ENCODE measurements around the gene AWAT2.

Gene AWAT2

DNA sequence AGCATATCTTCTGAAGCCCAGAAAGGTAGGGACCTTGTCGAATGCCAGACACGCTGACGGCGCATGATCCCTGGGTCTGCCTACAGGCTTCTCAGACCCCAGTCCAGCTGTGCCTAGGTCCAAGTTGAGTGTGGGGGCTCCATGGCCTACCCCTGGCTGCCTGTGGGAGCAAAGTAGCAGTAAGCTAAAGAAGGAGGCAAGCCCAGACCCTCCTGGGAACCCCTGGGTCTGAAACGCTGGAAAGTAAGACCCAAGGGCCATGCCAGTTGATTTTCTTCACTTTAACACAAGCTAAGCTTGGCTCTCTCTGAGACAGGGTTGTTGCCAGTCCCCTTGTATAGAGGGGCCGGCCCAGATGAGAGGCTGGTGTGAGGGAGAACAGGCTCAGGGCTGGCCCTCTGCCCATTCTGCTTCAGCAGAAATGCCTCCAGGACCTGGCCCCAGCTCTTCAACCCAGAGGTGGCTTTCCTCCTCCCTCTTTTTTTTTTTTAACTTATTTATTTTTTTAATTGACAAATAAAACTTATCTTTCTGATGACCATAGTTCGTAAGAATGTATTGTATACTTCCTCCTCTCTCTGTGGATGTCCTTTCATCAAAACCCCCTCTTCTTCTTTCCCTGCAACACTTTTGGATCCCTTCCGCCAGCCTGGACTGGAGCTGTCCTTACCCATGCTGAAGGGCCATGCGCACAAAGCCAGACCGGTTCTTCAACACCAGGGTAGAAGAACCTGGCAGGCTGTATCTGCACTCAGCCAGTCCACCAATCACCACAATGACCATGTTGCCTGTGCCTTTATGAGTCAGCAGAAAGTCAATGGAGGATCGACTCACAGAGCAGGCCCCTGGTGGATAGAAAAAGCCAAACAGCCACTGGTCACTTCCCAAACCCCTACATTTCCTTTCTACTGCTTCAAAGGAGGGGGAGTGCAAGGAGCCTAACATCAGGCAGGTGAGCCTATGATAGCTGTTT, 7.1 kb downstream of the AWAT2 start:
- no peak for DNase-seq (ENCODE audit: extremely low read depth in 1 of 2, low read depth in 1 of 2)

DNA sequence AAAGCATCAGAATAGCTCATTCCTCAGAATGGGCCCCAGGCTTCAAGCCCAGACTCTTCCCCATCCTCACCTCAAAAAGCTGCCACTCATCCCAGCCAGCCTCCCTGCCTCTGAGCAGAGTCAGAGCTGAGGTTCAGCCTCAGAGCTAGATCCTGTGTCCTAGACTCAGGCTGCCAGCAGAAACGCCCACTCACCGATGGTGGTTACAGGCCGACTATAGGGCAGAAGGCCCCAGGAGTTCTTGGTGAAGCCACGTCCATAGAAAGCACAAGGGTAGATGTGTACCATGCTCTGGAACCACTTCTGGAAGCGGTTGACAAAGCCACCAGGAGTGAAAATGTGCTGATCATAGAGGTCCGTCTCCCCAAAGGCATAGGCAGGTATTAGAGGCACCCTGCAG, 7.7 kb downstream of the AWAT2 start:
- DNase-seq (ENCODE audit: extremely low read depth in 1 of 2, low read depth in 1 of 2), result no peak

DNA sequence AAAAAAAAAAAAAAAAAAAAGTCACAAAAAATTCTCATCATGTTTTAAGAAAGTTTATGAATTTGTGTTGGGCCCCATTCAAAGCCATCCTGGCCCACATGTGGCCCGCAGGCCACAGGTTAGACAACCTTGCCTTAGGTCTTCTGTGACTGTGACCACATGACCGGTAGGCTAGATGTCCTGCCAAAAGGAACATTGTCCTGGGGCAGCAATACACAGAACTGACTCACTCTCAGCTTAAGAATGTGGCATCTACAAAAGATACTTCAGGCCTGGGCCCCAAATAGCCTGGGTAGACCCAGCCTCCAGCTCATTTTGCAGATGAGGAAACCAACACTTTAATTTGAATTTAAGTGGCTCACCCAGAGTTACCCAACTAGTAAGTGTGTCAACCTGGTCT, 10.0 kb downstream of the AWAT2 start:
- no peak for DNase-seq (ENCODE audit: extremely low read depth in 1 of 2, low read depth in 1 of 2)

DNA sequence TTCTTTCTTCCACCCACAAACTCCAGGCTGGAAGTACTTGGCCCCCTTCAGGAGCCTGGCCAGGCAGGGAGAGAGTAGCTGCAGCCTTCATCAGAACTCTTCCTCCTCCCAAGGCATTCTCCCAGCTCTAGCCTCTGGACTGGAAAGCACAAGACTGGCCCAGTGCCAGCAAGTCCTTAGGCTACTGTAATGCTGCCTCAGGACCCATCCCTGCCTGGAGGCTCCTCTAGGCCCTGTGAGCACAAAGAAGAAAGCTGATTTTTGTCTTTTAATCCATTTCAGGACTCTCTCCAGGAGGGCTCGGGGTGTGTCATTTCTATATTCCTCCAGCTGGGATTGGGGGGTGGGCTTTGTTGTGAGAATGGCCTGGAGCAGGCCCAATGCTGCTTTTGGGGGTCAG, 10.8 kb downstream of the AWAT2 start:
- no peak for DNase-seq (ENCODE audit: extremely low read depth in 1 of 2, low read depth in 1 of 2)

GRCh38 chrX:70038515-70038914, 11.2 kb downstream of the AWAT2 start:
- no peak for DNase-seq (ENCODE audit: extremely low read depth in 1 of 2, low read depth in 1 of 2)

DNA sequence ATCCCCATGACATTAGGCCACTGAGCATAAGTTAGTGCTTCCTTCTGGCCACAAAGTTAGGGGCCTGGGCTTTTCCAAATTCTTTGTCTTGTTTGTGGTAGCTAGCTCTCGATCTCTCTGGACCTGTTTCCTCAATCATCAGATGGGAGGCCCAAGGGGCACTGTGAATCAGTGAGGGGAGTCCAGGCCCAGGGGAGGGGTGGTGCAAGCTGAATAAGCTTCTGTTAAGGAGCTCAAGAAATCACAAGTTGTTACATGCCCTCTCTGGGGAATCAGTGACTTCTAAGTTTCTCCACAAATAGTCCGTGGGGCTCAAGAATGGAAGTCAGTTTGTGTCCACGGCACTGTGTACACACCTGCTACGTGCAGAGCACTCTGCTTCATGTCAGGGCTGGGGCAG, 15.1 kb downstream of the AWAT2 start:
- DNase-seq (ENCODE audit: extremely low read depth in 1 of 2, low read depth in 1 of 2), result no peak

GRCh38 chrX:70033348-70034051, 16.2 kb downstream of the AWAT2 start:
- DNase-seq (ENCODE audit: extremely low read depth in 1 of 2, low read depth in 1 of 2), result no peak

DNA sequence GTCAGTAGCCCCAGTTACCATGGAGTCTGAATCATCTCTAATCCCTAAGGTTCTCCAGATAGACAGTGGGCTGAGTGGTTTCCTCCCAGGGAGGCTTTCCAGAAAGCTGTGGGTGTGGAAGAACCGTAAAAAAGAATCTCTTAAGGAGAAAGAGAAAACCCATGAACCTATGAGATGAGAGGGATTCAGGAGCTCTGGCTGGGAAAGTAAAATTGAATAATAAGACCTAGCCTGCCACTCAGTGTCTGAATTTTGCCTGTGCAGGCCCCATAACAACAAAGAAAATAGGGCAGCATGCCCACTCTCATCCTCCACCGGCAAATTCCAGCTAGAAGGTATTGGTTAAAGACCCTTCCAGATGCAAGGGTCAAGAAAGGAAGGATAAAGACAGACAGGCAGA, 16.9 kb downstream of the AWAT2 start:
- no peak for DNase-seq (ENCODE audit: extremely low read depth in 1 of 2, low read depth in 1 of 2)

GRCh38 chrX:70030301-70030767, 19.4 kb downstream of the AWAT2 start:
- no peak for DNase-seq (ENCODE audit: extremely low read depth in 1 of 2, low read depth in 1 of 2)

DNA sequence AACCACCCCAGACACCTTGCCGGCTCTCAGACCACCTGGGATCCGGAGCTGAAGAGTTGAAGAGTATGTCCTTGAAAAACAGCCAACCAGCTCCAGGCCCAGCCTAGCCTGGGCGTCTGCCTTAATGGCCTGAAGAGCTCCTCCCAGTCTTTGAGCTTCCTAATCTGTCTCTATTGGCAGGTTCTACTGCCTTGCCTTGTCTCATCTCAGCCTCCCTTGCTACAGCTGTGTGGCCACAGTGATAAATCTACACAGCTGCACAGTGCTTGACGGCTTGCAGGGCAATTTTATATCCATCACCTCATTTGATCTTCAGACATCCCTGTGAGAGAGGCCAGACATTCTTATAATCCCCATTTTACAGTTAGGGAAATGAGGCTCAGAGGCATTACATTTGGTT, 19.9 kb downstream of the AWAT2 start:
- no peak for DNase-seq (ENCODE audit: extremely low read depth in 1 of 2, low read depth in 1 of 2)

DNA sequence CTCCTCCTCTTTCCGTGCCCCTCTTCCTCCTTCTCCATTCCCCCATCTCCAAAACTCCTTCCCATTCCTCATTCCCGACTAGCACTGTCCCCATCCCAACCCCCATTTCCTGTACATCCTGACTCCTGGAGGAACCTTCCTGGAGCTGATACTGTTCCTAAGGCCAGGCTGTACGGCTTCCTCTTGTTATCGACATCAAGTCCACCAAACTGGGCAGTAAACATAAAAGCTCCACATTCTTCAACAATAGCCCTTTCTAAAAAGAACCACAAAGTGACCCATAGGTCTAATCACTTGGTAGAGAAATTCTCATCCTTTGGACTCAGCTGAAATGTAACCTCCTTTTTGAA, 22.9 kb downstream of the AWAT2 start:
- no peak for DNase-seq (ENCODE audit: extremely low read depth in 1 of 2, low read depth in 1 of 2)

- no peak for DNase-seq (ENCODE audit: extremely low read depth in 1 of 2, low read depth in 1 of 2)
These were observed 23.5 kb downstream of the AWAT2 start for GRCh38 chrX:70026112-70026850.

DNA sequence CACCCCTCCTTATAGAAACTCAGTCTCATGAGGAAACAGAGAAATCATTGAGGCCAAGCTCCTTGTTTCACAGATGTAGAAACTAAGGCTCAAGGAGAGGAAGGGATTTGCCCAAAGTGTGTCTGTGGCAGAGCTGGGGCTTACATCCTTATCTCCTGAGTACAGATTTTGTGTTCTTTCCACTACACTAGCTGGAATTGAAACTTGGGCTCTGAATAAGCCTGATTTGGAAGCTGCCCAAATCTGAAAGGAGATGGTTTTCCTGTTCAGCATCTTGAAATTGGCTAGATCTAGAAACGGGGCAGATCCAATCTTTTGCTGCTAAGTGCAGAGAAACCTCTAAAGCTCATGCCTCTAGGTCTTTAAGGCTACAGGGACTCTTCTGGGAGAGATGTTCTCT, 24.3 kb downstream of the AWAT2 start:
- no peak for DNase-seq (ENCODE audit: extremely low read depth in 1 of 2, low read depth in 1 of 2)

GRCh38 chrX:70022616-70023015, 27.1 kb downstream of the AWAT2 start:
- no peak for DNase-seq (ENCODE audit: extremely low read depth in 1 of 2, low read depth in 1 of 2)

GRCh38 chrX:70016513-70016912, 33.2 kb downstream of the AWAT2 start:
- no peak for DNase-seq (ENCODE audit: extremely low read depth in 1 of 2, low read depth in 1 of 2)

DNA sequence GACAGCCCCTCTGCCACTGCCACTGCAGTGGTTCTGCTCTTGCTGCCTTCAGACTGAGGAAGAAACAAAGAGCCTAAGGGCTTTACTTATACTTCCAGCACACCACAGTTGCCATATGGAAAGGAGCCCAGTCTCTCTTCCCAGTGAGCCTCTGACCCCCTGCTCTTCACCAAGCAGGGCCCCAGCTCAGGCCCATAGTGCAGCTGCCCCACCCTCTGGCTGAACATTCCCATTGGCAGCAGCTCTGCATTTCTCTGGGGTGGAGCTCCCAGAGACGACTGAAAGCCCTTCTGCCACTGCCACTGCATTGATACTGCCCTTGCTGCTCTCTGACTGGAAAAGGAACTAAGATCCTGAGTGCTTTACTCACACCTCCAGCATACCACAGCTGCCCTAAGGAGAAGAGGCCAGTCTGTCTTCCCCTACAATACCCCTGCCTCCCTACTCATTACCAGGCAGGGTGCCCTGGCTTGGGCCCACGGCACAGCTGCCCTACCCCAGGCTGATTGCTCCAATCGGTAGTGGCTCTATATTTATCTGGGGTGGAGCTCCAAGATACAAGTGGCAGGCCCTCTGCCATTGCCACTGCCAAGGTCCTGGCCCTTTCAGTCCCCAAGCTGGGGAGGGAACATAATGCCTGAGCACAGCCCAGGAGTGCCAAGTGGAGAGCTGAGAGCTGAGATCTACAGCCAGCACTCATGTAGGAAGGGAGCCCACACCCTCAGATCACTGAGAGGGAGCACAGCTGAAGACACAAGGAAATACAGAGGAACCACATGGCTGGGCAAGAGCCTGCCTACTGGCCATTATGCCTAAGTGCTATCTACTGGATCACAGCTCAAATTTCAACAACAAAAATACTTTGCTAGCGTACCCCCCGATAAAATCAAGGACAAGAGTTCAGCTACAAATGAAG, 36.0 kb downstream of the AWAT2 start:
- DNase-seq (ENCODE audit: extremely low read depth in 1 of 2, low read depth in 1 of 2), result no peak

DNA sequence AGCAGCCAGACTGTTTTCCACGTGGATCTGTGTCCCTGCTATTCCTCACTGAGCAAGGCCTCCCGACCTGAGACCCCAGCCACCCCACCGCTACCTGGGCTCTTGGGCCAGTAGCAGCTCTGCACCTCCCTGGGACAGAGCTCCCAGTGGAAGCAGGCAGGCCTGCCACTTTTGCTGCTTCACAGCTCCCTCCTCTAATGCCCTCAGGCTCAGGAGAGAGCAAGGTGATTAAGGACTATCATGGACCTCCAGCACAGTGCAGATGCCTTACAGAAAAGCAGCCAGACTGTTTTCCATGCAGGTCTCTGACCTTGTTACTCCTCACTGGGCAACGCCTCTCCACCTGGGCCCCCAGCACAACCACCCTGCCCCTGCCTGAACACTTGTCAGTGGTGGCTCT, 37.0 kb downstream of the AWAT2 start:
- no peak for DNase-seq (ENCODE audit: extremely low read depth in 1 of 2, low read depth in 1 of 2)

DNA sequence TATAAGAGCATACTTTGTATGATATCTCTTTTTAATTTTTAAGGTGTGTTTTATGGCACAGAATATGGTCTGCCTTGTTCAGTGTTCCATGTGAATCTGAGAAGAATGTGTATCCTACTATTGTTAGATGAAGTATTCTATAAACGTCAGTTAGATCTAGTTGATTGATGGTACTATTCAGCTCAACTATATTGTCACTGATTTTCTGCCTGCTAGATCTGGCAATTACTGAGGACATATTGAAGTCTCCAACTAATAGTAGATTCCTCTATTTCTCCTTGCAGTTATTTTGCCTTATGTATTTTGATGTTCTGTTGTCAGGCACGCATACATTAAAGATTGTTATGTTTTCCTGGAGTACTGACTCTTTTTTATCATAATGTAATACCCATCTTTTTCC, 39.8 kb downstream of the AWAT2 start:
- no peak for DNase-seq (ENCODE audit: extremely low read depth in 1 of 2, low read depth in 1 of 2)

- DNase-seq (ENCODE audit: extremely low read depth in 1 of 2, low read depth in 1 of 2), result no peak
These were observed 40.7 kb downstream of the AWAT2 start for GRCh38 chrX:70009049-70009448.

- DNase-seq (ENCODE audit: extremely low read depth in 1 of 2, low read depth in 1 of 2), result no peak
These were observed 41.8 kb downstream of the AWAT2 start for GRCh38 chrX:70007946-70008345.
